Neural cell (in vitro differentiated cells): Measurements from ENCODE around the gene DIPK2B. TPM values are rescaled to one million over a fixed set of nuclear protein-coding genes. Genes with fewer than 3 reads are reported as not detected.

Source experiments
- H2AFZ ChIP-seq: fragments of 200-600, 300-800 bp; sonication (generic), shearing (Covaris generic); 2 replicates; pipeline ENCODE4 v1.6.0; 2014; ENCODE audit warnings: low read depth, mild to moderate bottlenecking, antibody characterized with exemption, low read length, moderate library complexity
- H3F3A ChIP-seq: fragments of 200-600 bp; shearing (Covaris generic); 2 replicates; pipeline ENCODE4 v1.6.1; 2016; ENCODE audit warnings: mild to moderate bottlenecking, moderate library complexity, mixed read lengths, antibody characterized with exemption, low read length; ENCODE audit not compliant: insufficient read depth, poor library complexity, severe bottlenecking
- H3K27ac ChIP-seq: fragments of 200-600, 300-800 bp; sonication (generic), shearing (Covaris generic); 2 replicates; pipeline ENCODE4 v1.5.1; 2014; ENCODE audit warnings: mild to moderate bottlenecking, low read length, moderate library complexity
- H3K27me3 ChIP-seq: fragments of 300-800, 200-600 bp; sonication (generic), shearing (Covaris generic); 2 replicates; pipeline ENCODE4 v1.6.0; 2014; ENCODE audit warnings: mild to moderate bottlenecking, low read depth, low read length, moderate library complexity; ENCODE audit not compliant: insufficient read depth
- H3K36me3 ChIP-seq: fragments of 300-800, 200-600 bp; sonication (generic), shearing (Covaris generic); 2 replicates; pipeline ENCODE4 v1.5.1; 2014; ENCODE audit warnings: mild to moderate bottlenecking, antibody characterized with exemption, low read length, moderate library complexity; ENCODE audit not compliant: insufficient read depth
- H3K4me2 ChIP-seq: fragments of 300-800, 200-600 bp; sonication (generic), shearing (Covaris generic); 2 replicates; pipeline ENCODE4 v1.6.0; 2014; ENCODE audit warnings: mild to moderate bottlenecking, low read length
- H3K4me3 ChIP-seq: fragments of 300-800, 200-600 bp; sonication (generic), shearing (Covaris generic); 2 replicates; pipeline ENCODE4 v1.5.1; 2014; ENCODE audit warnings: mild to moderate bottlenecking, low read length, moderate library complexity
- H3K79me2 ChIP-seq: fragments of 200-600 bp; shearing (Covaris generic); replicated peaks from 2 replicates; pipeline ENCODE4 v1.6.0; 2014; ENCODE audit warnings: mild to moderate bottlenecking, low read length, moderate library complexity; ENCODE audit not compliant: insufficient read depth
- H3K9ac ChIP-seq: fragments of 300-800, 200-600 bp; sonication (generic), shearing (Covaris generic); 2 replicates; pipeline ENCODE4 v1.6.1; 2016; ENCODE audit warnings: mild to moderate bottlenecking, low read length, mixed read lengths
- H3K9me2 ChIP-seq: fragments of 200-600 bp; shearing (Covaris generic); 2 replicates; pipeline ENCODE4 v1.6.1; 2016; ENCODE audit warnings: mild to moderate bottlenecking, low read length, mixed read lengths; ENCODE audit not compliant: insufficient read depth
- H3K9me3 ChIP-seq: fragments of 200-600, 300-800 bp; sonication (generic), shearing (Covaris generic); 2 replicates; pipeline ENCODE4 v1.6.1; 2016; ENCODE audit warnings: mild to moderate bottlenecking, mixed run types, low read length, moderate library complexity, mixed read lengths
- H4K20me1 ChIP-seq: fragments of 200-600 bp; shearing (Covaris generic); 2 replicates; pipeline ENCODE4 v1.6.1; 2016; ENCODE audit warnings: mild to moderate bottlenecking, mixed run types; ENCODE audit not compliant: insufficient read depth
- EP300 ChIP-seq: fragments of 450-650 bp; conservative IDR thresholded peaks from 2 replicates; pipeline ENCODE4 v1.6.1; 2014; ENCODE audit warnings: antibody characterized with exemption, mild to moderate bottlenecking, moderate library complexity; ENCODE audit not compliant: poor library complexity, severe bottlenecking
- EZH2 ChIP-seq: fragments of 200-600, 300-800 bp; shearing (Covaris generic), sonication (generic); IDR thresholded peaks from 2 replicates; pipeline ENCODE4 v1.6.1; 2014; ENCODE audit warnings: antibody characterized with exemption, low read length, borderline replicate concordance, mild to moderate bottlenecking; ENCODE audit not compliant: insufficient read depth, poor library complexity, severe bottlenecking
- MXI1 ChIP-seq: fragments of 450-650 bp; conservative IDR thresholded peaks from 2 replicates; pipeline ENCODE4 v1.6.1; 2014; ENCODE audit warnings: antibody characterized with exemption, mild to moderate bottlenecking; ENCODE audit not compliant: poor library complexity, severe bottlenecking
- POLR2AphosphoS5 ChIP-seq: IDR thresholded peaks from 2 replicates; pipeline ENCODE4 v1.6.1; 2012
- RAD21 ChIP-seq: fragments of 450-650 bp; conservative IDR thresholded peaks from 2 replicates; pipeline ENCODE4 v1.6.1; 2014; ENCODE audit warnings: antibody characterized with exemption, mild to moderate bottlenecking, moderate library complexity
- REST ChIP-seq: IDR thresholded peaks from 2 replicates; pipeline ENCODE4 v1.6.1; 2012; ENCODE audit warnings: borderline replicate concordance
- SMC3 ChIP-seq: fragments of 450-650 bp; conservative IDR thresholded peaks from 2 replicates; pipeline ENCODE4 v1.6.1; 2014; ENCODE audit warnings: antibody characterized with exemption, mild to moderate bottlenecking, moderate library complexity; ENCODE audit not compliant: poor library complexity
- TAF1 ChIP-seq: IDR thresholded peaks from 2 replicates; pipeline ENCODE4 v1.6.1; 2012; ENCODE audit warnings: low read depth
- polyA plus RNA-seq: library from polyadenylated mRNA; depleted of rRNA; stranded (reverse); fragments of >200 nt; gene quantifications from 2 replicates; pipeline ENCODE4 v1.2.3, GENCODE V29; 2014
- TF ChIP-seq, protein P1 (sequence below): fragments of 450-650 bp; IDR thresholded peaks from 2 replicates; pipeline ENCODE4 v1.5.1; 2014; ENCODE audit warnings: antibody characterized with exemption, mild to moderate bottlenecking, moderate library complexity; ENCODE audit not compliant: poor library complexity, severe bottlenecking

The DIPK2B gene
- polyA plus RNA-seq, 1 donor from 2014 or later: not detected

DNA sequence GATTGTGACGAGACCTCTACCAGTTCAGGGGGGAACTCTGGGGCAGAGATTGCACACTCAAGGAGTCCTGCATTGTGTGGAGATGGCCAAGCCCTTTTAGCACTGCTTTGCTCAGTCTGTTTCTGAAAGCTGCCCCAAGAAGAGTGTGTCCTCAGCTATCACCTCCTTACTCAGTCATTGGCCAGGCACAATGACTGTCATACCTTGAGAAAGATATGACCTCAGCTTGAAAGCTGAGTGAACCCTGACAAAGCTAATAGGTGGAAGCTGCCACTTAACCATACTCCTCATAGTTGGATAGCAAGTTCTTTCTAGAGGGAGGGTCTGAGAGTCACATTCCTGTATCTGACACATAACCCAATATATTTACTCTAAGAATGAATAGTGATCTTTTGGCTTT lies 37.8 kb upstream of the DIPK2B start:
- H3K36me3 ChIP-seq: no peaks in the 10 kb centered on the region
- TF ChIP-seq, protein P1, sequence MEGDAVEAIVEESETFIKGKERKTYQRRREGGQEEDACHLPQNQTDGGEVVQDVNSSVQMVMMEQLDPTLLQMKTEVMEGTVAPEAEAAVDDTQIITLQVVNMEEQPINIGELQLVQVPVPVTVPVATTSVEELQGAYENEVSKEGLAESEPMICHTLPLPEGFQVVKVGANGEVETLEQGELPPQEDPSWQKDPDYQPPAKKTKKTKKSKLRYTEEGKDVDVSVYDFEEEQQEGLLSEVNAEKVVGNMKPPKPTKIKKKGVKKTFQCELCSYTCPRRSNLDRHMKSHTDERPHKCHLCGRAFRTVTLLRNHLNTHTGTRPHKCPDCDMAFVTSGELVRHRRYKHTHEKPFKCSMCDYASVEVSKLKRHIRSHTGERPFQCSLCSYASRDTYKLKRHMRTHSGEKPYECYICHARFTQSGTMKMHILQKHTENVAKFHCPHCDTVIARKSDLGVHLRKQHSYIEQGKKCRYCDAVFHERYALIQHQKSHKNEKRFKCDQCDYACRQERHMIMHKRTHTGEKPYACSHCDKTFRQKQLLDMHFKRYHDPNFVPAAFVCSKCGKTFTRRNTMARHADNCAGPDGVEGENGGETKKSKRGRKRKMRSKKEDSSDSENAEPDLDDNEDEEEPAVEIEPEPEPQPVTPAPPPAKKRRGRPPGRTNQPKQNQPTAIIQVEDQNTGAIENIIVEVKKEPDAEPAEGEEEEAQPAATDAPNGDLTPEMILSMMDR: no peak
- TF ChIP-seq REST (no peak), EZH2 (no peak), RAD21 (no peak), SMC3 (no peak), MXI1 (no peak), TAF1 (no peak)
- no peaks in the 10 kb centered on the region for H4K20me1 ChIP-seq
- no peak overlapping the region for H3K9ac ChIP-seq
- H3F3A ChIP-seq: no peaks in the 10 kb centered on the region
- H3K4me3 ChIP-seq: no peak overlapping the region
- H3K4me2 ChIP-seq: no peak overlapping the region
- H2AFZ ChIP-seq: no peak overlapping the region
- H3K27me3 ChIP-seq: no peaks in the 10 kb centered on the region
- H3K9me2 ChIP-seq: no peaks in the 10 kb centered on the region
- no peak overlapping the region for H3K27ac ChIP-seq
- no peaks in the 10 kb centered on the region for H3K79me2 ChIP-seq
- no peaks in the 10 kb centered on the region for H3K9me3 ChIP-seq

DNA sequence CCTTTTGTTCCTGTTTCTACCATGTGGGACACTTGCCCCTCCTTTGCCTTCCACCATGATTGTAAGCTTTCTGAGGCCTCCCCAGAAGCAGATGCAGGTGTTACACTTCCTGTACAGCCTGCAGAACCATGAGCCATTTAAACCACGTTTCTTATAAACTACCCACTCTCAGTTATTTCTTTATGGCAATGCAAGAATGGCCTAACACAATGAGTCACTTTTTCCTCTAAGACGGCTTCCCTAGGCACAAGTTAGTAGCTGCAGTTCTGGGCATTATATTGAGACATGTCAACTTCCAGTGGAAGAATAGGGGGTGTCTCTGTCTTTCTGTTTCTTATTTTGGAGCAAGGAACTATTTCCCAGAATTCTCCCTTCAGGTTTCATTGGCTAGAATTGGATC lies 32.9 kb upstream of the DIPK2B start:
- no peak for TF ChIP-seq POLR2AphosphoS5
- no peak for TF ChIP-seq REST
- TF ChIP-seq TAF1: no peak
- TF ChIP-seq SMC3: no peak
- TF ChIP-seq MXI1: no peak
- TF ChIP-seq EP300: no peak
- TF ChIP-seq EZH2: no peak
- Histone ChIP-seq H3K36me3 (no peaks in the 10 kb centered on the region), H3K4me2 (no peak overlapping the region), H3K27me3 (no peaks in the 10 kb centered on the region), H3K9ac (no peak overlapping the region), H4K20me1 (no peaks in the 10 kb centered on the region), H3K9me2 (no peaks in the 10 kb centered on the region), H3K79me2 (no peaks in the 10 kb centered on the region), H3K9me3 (no peaks in the 10 kb centered on the region), H3K4me3 (no peak overlapping the region), H2AFZ (no peak overlapping the region), H3K27ac (no peak overlapping the region), H3F3A (no peaks in the 10 kb centered on the region)
